Trophoblast cell (in vitro differentiated cells and primary cell): ENCODE data around the gene ENTHD1.

Experiments used
- DNase-seq, 2 donors: peaks; one replicate each; pipeline ENCODE4 v3.0.0-alpha.2; 2016
- H2AFZ ChIP-seq: 2 replicates; pipeline ENCODE4 v1.6.1; 2013; ENCODE audit warnings: low read length, moderate library complexity, mild to moderate bottlenecking; ENCODE audit not compliant: insufficient read depth, poor library complexity
- H2AK5ac ChIP-seq: 2 replicates; pipeline ENCODE4 v1.6.1; 2013; ENCODE audit warnings: mild to moderate bottlenecking, low read length
- H2BK120ac ChIP-seq: 2 replicates; pipeline ENCODE4 v1.6.1; 2013; ENCODE audit warnings: low read length, mild to moderate bottlenecking, moderate library complexity; ENCODE audit not compliant: insufficient read depth, poor library complexity
- H2BK12ac ChIP-seq: 2 replicates; pipeline ENCODE4 v1.6.1; 2013; ENCODE audit warnings: mild to moderate bottlenecking, low read length, moderate library complexity
- H2BK5ac ChIP-seq: 2 replicates; pipeline ENCODE4 v1.6.1; 2013; ENCODE audit warnings: low read length, low read depth, moderate library complexity, mild to moderate bottlenecking; ENCODE audit not compliant: poor library complexity
- H3K14ac ChIP-seq: 2 replicates; pipeline ENCODE4 v1.6.1; 2013; ENCODE audit warnings: mild to moderate bottlenecking, low read length
- H3K18ac ChIP-seq: 2 replicates; pipeline ENCODE4 v1.6.1; 2013; ENCODE audit warnings: mild to moderate bottlenecking, low read length
- H3K23ac ChIP-seq: 2 replicates; pipeline ENCODE4 v1.6.1; 2013; ENCODE audit warnings: low read length
- H3K27ac ChIP-seq: 2 replicates; pipeline ENCODE4 v1.5.1; 2013; ENCODE audit warnings: low read depth, mild to moderate bottlenecking, inconsistent platforms, low read length, moderate library complexity
- H3K27me3 ChIP-seq: 2 replicates; pipeline ENCODE4 v1.6.1; 2013; ENCODE audit warnings: inconsistent platforms, mild to moderate bottlenecking, low read length, moderate library complexity; ENCODE audit not compliant: insufficient read depth
- H3K36me3 ChIP-seq, 2 experiments: 1 replicate in 1 of 2; 2 replicates in 1 of 2; pipeline ENCODE4 v1.6.1; 2013; ENCODE audit warnings: low read length in 2 of 2, mild to moderate bottlenecking in 2 of 2, moderate library complexity in 1 of 2; ENCODE audit not compliant: insufficient read depth in 2 of 2, control insufficient read depth in 1 of 2
- H3K4ac ChIP-seq: 2 replicates; pipeline ENCODE4 v1.6.1; 2013; ENCODE audit warnings: low read depth, mild to moderate bottlenecking, low read length, moderate library complexity
- H3K4me1 ChIP-seq, 2 experiments: 1 replicate in 1 of 2; 2 replicates in 1 of 2; pipeline ENCODE4 v1.6.1; 2013; ENCODE audit warnings: low read length in 2 of 2, mild to moderate bottlenecking in 2 of 2, moderate library complexity in 1 of 2; ENCODE audit not compliant: insufficient read depth in 2 of 2, control insufficient read depth in 1 of 2
- H3K4me2 ChIP-seq: 2 replicates; pipeline ENCODE4 v1.6.1; 2013; ENCODE audit warnings: inconsistent platforms, mild to moderate bottlenecking, low read length, moderate library complexity
- H3K4me3 ChIP-seq: 2 replicates; pipeline ENCODE4 v1.5.1; 2013; ENCODE audit warnings: mild to moderate bottlenecking, low read depth, low read length, inconsistent platforms
- H3K79me1 ChIP-seq: one replicate; pipeline ENCODE4 v1.6.1; 2013; ENCODE audit warnings: low read length
- H3K79me2 ChIP-seq: 2 replicates; pipeline ENCODE4 v1.6.1; 2013; ENCODE audit warnings: low read length, mild to moderate bottlenecking; ENCODE audit not compliant: control insufficient read depth, insufficient read depth, poor library complexity
- H3K9ac ChIP-seq: 2 replicates; pipeline ENCODE4 v1.6.1; 2013; ENCODE audit warnings: mild to moderate bottlenecking, low read length
- H3K9me3 ChIP-seq: 2 replicates; pipeline ENCODE4 v1.6.1; 2013; ENCODE audit warnings: low read depth, mild to moderate bottlenecking, control low read depth, inconsistent platforms, low read length; ENCODE audit not compliant: insufficient read depth
- H4K12ac ChIP-seq: 2 replicates; pipeline ENCODE4 v1.6.1; 2013; ENCODE audit warnings: low read depth, mild to moderate bottlenecking, low read length, moderate library complexity
- H4K8ac ChIP-seq: 2 replicates; pipeline ENCODE4 v1.6.1; 2013; ENCODE audit warnings: low read depth, mild to moderate bottlenecking, low read length, moderate library complexity
- H4K91ac ChIP-seq: one replicate; pipeline ENCODE4 v1.6.1; 2013; ENCODE audit warnings: low read depth, mild to moderate bottlenecking, low read length, moderate library complexity
- WGBS: extraction: QIAGEN DNeasy Blood & Tissue Kit; methylation state at CpG from one replicate; pipeline ENCODE4 v1.1.7; 2013; ENCODE audit warnings: missing lambda C conversion rate; ENCODE audit not compliant: insufficient read length, insufficient coverage; ENCODE audit errors: extremely low coverage; 5-methylcytosine and 5-hydroxymethylcytosine counted together

ENTHD1 gene

DNA sequence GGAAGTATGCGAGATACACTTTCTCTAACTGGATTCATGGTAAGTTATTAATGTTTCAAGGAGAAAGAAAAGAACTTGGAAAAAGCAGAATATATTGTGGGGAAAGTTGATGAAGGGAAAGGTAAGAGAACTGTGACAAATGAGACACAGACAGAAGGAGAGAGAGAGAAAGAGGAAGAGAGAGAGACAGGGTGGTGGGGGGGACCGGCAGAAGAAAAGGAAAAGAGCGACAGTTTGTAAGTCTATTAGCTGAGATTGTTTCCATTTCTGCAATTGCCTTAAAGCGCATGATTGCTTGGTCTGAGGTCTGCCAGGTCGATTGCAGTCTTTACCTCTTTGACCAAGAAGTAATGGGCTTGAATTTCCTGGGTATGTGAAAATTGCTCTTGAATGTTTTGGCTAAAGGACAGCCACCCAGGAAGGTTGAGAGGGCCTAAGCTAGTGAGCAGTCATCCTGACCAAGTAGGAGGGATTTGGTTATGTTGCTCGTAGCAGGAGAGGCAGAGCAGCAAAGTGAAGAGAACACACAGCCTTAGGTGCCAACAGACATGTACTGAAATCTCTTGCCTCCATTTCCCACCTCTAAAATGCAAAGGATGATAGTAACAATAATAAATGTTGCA, 43.1 kb upstream of the ENTHD1 start:
- H3K27me3 ChIP-seq: no peaks in the 10 kb centered on the region

DNA sequence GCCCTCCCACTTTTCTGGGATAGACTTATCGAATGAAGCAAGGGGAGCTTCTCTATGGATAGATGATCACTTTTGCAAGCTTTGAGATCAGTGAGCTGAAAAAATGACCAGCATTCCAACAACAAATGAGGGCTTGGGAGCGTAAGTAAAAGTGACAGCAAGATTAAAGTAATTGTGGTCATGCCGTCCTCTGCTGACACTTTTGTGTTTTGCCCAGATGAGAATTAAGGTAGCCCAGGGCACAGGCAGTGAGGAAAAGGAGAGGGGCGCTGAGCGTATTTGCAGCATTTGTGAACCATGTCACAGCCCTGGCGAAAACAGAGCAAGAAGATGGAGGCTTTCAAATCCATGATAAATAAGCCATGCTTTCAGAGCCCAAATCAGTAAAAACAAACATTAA, 42.1 kb upstream of the ENTHD1 start:
- Histone ChIP-seq H2AK5ac (no peak overlapping the region), H3K18ac (no peak overlapping the region), H2BK12ac (no peak overlapping the region), H3K36me3 (no peaks in the 10 kb centered on the region), H3K23ac (no peak overlapping the region), H3K79me1 (no peaks in the 10 kb centered on the region), H3K27ac (no peak overlapping the region), H2BK120ac (no peak overlapping the region), H3K4me3 (no peak overlapping the region), H2BK5ac (no peak overlapping the region), H3K79me2 (no peaks in the 10 kb centered on the region), H3K9me3 (no peaks in the 10 kb centered on the region), H3K14ac (no peak overlapping the region), H3K27me3 (no peaks in the 10 kb centered on the region), H2AFZ (no peak overlapping the region), H3K4me2 (no peak overlapping the region), H4K91ac (no peak overlapping the region), H3K9ac (no peak overlapping the region), H4K8ac (no peak overlapping the region), H3K4me1 (no peaks in the 10 kb centered on the region), H3K4ac (no peak overlapping the region), H4K12ac (no peak overlapping the region)
- WGBS: no CpG with 5 or more reads among the region's 6 CpGs
- DNase-seq: no peak

More for the DNA sequence above, 43.1 kb upstream of the ENTHD1 start:
- no peaks in the 10 kb centered on the region for H3K4me1 ChIP-seq
- H4K91ac ChIP-seq: no peak overlapping the region
- no peak overlapping the region for H4K8ac ChIP-seq
- no peak overlapping the region for H2BK120ac ChIP-seq
- no peak overlapping the region for H3K4me2 ChIP-seq
- no peak overlapping the region for H3K14ac ChIP-seq
- H3K27ac ChIP-seq: no peak overlapping the region
- H3K36me3 ChIP-seq: no peaks in the 10 kb centered on the region
- no peak overlapping the region for H2BK5ac ChIP-seq
- no peak overlapping the region for H3K23ac ChIP-seq
- DNase-seq: no peak
- H3K4me3 ChIP-seq: no peak overlapping the region
- no peak overlapping the region for H3K9ac ChIP-seq
- H3K79me2 ChIP-seq: no peaks in the 10 kb centered on the region
- WGBS: no CpG with 5 or more reads among the region's 6 CpGs
- H2AK5ac ChIP-seq: no peak overlapping the region
- H3K9me3 ChIP-seq: no peaks in the 10 kb centered on the region
- H3K79me1 ChIP-seq: no peaks in the 10 kb centered on the region
- no peak overlapping the region for H2AFZ ChIP-seq
- no peak overlapping the region for H4K12ac ChIP-seq
- no peak overlapping the region for H3K18ac ChIP-seq
- no peak overlapping the region for H3K4ac ChIP-seq
- no peak overlapping the region for H2BK12ac ChIP-seq

DNA sequence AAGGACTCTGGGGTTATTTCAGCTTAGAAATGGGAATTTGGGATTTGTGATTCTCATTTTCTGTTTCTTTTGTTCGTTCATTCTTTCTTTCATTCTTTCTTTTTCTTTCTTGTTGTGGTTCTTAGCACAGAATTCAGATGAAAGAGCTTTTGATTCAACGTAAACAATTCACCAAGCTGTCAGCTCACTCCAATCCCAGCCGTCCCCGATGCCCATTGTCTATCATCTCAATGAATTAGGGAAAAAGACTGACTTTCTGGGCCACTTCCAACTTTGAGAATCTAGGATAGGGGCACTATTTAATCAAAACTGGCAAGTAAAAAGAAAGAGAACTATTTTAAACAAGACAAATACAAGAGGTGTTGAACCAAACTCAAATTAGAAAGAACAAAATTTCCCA, 41.6 kb upstream of the ENTHD1 start:
- Histone ChIP-seq H2BK120ac (no peak overlapping the region), H3K4me1 (no peaks in the 10 kb centered on the region), H3K14ac (no peak overlapping the region), H3K79me2 (no peaks in the 10 kb centered on the region), H3K4ac (no peak overlapping the region), H2BK5ac (no peak overlapping the region), H3K27ac (no peak overlapping the region), H3K4me2 (no peak overlapping the region), H3K18ac (no peak overlapping the region), H3K4me3 (no peak overlapping the region), H3K9me3 (no peaks in the 10 kb centered on the region), H3K9ac (no peak overlapping the region), H2AK5ac (no peak overlapping the region), H3K36me3 (no peaks in the 10 kb centered on the region), H2AFZ (no peak overlapping the region), H3K23ac (no peak overlapping the region), H4K91ac (no peak overlapping the region), H3K27me3 (no peaks in the 10 kb centered on the region), H4K8ac (no peak overlapping the region), H3K79me1 (no peaks in the 10 kb centered on the region), H4K12ac (no peak overlapping the region), H2BK12ac (no peak overlapping the region)
- DNase-seq: no peak
- no CpG with 5 or more reads among the region's 4 CpGs for WGBS

DNA sequence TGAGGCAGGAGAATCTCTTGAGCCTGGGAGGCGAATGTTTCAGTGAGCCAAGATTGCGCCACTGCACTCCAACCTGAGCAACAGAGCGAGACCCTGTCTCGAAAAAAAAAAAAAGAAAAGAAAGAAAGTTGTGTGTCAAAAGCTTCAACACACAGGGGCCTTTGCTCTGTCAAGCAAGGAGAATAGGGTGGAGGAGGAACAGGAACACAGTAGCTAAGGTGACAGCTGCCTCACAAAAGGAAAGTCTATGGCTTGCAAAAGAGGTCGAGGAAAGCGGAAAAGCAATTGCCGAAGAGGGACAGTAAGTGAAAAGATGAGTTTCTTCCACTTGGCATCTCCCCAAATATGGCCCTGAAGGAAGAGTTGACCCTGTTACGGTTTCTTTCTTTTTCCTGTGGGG, 40.2 kb upstream of the ENTHD1 start:
- no CpG with 5 or more reads among the region's 8 CpGs for WGBS
- H3K27me3 ChIP-seq: no peaks in the 10 kb centered on the region
- no peak overlapping the region for H3K14ac ChIP-seq
- no peak overlapping the region for H4K12ac ChIP-seq
- DNase-seq: no peak
- no peak overlapping the region for H3K23ac ChIP-seq
- no peak overlapping the region for H3K9ac ChIP-seq
- H2AK5ac ChIP-seq: no peak overlapping the region
- H3K4me3 ChIP-seq: no peak overlapping the region
- no peaks in the 10 kb centered on the region for H3K36me3 ChIP-seq
- H4K8ac ChIP-seq: no peak overlapping the region
- H3K79me2 ChIP-seq: no peaks in the 10 kb centered on the region
- no peaks in the 10 kb centered on the region for H3K79me1 ChIP-seq
- H2AFZ ChIP-seq: no peak overlapping the region
- no peak overlapping the region for H3K18ac ChIP-seq
- no peak overlapping the region for H3K4me2 ChIP-seq
- H3K27ac ChIP-seq: no peak overlapping the region
- H3K4ac ChIP-seq: no peak overlapping the region
- no peaks in the 10 kb centered on the region for H3K9me3 ChIP-seq
- no peaks in the 10 kb centered on the region for H3K4me1 ChIP-seq
- H2BK120ac ChIP-seq: no peak overlapping the region
- H2BK5ac ChIP-seq: no peak overlapping the region
- no peak overlapping the region for H2BK12ac ChIP-seq
- H4K91ac ChIP-seq: no peak overlapping the region
